NCI-H82 (cell line): ENCODE data around the gene TPRN.

Experiments
- DNase-seq: peaks from one replicate; lab custom pipeline; 2025; lab: John Stamatoyannopoulos, UW

The TPRN gene

GRCh38 chr9:137143459-137143858 lies 57.1 kb downstream of the TPRN start:
- no peak for DNase-seq

GRCh38 chr9:137141976-137142936 lies 58.3 kb downstream of the TPRN start:
- no peak for DNase-seq
